Stimulated activated effector memory CD8-positive, alpha-beta T cell treated with anti-CD3 and anti-CD28 coated beads, Interleukin-12 subunit alpha, Interleukin-12 subunit beta, amount 100 ng/mL, for 72 hours (primary cell): ENCODE results near the gene CSH1.
A peak's percentile ranks its signal among the peaks of the same experiment; 100 is the strongest.
"Not testable (repeated sequence)": the region's sequence is repeated elsewhere in the genome, so short reads cannot be mapped to it uniquely, and the experiment has no call there.

Experiments
- ATAC-seq: fragments of 150-1000 bp; cut with Tn5 transposase; 2 replicates; pipeline ENCODE4 v1.10.0; 2021
- DNase-seq, 2 donors: peaks; one replicate each; pipeline ENCODE4 v3.0.0; 2021 to 2022; ENCODE audit warnings: low spot score in 2 of 2
- H3K27ac Mint-ChIP-seq: one replicate; pipeline ENCODE4 v1.8.0; 2022; ENCODE audit warnings: mild to moderate bottlenecking, mixed read lengths
- H3K36me3 Mint-ChIP-seq: one replicate; pipeline ENCODE4 v1.8.0; 2022; ENCODE audit warnings: mild to moderate bottlenecking, mixed read lengths
- H3K4me1 Mint-ChIP-seq: one replicate; pipeline ENCODE4 v1.8.0; 2022; ENCODE audit warnings: mixed read lengths
- H3K4me3 Mint-ChIP-seq: one replicate; pipeline ENCODE4 v1.8.0; 2022; ENCODE audit warnings: mild to moderate bottlenecking, mixed read lengths
- H3K9me3 Mint-ChIP-seq: one replicate; pipeline ENCODE4 v1.8.0; 2022; ENCODE audit warnings: mixed read lengths

The CSH1 gene

DNA sequence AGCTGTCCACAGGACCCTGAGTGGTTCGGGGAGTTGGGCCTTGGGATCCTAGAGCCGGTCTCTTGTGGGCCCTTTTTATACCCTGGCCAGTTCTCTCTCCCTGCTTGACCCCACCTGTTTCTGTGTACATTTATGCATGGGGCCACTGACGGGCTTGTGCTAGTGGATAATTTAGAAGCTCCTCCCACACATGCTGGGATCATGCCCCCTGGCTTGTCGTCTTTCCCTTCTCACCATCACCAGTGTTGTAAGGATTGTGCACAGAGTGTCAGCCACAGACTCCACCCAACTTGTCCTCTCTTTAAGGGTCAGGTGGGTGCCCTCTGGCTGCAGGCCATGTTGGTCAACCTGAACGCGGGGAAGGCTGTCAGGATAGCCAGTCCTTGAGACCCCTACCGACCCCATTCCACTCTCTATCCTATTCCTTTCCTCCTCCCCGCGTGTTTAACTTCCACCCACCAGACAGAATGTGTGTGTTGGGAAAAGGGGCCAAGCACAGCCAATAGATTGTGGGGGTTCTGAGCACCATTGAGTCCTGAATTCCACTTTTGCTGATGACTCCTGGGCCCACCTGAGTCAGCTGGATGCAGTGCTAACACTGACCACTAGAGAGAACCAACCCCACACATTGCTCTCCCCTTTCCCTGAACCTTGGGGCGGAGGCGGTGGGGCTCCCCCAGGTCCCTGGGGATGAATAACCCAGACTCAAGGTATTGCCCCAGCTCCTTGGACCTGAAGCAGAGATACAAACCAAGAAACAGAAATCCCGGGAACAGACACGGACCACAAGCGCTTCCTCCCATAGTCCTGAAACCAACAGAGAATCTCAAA lies at the start of gene CSH1:
TSS of gene CSH1 (minus strand) at position 51 of the 831 bp plus-strand sequence. CDS start 63 bp downstream, outside the sequence.
- H3K36me3 Mint-ChIP-seq, H3K4me3 Mint-ChIP-seq, DNase-seq, H3K27ac Mint-ChIP-seq, H3K9me3 Mint-ChIP-seq, ATAC-seq: not testable (repeated sequence)
- H3K4me1 Mint-ChIP-seq = peaks cover 16% of the 10 kb centered on the region

GRCh38 chr17:63945784-63946439 lies 49.5 kb upstream of the CSH1 start:
- peak; percentile 6 for ATAC-seq
- Mint-ChIP-seq H3K9me3 (no peaks in the 10 kb centered on the region), H3K27ac (peak overlapping the region; percentile 88), H3K4me1 (peaks cover 35% of the 10 kb centered on the region), H3K4me3 (peak overlapping the region; percentile 70), H3K36me3 (no peaks in the 10 kb centered on the region)
- peak in 1 of 2 donors; percentile 52 for DNase-seq

GRCh38 chr17:63944736-63945499 lies 48.5 kb upstream of the CSH1 start:
- no peaks in the 10 kb centered on the region for H3K9me3 Mint-ChIP-seq
- DNase-seq (no peak), ATAC-seq (no peak)
- H3K27ac Mint-ChIP-seq = peak overlapping the region; percentile 51
- no peaks in the 10 kb centered on the region for H3K36me3 Mint-ChIP-seq
- H3K4me3 Mint-ChIP-seq = peak overlapping the region; percentile 33
- peaks cover 35% of the 10 kb centered on the region for H3K4me1 Mint-ChIP-seq

GRCh38 chr17:63943745-63944144 lies 47.4 kb upstream of the CSH1 start:
- no peaks in the 10 kb centered on the region for H3K36me3 Mint-ChIP-seq
- H3K27ac Mint-ChIP-seq = no peak overlapping the region
- H3K4me3 Mint-ChIP-seq = no peak overlapping the region
- no peak for DNase-seq
- ATAC-seq = no peak
- no peaks in the 10 kb centered on the region for H3K9me3 Mint-ChIP-seq
- H3K4me1 Mint-ChIP-seq = peaks cover 45% of the 10 kb centered on the region

- no peak for ATAC-seq
Observed at GRCh38 chr17:63942309-63942985, 46.1 kb upstream of the CSH1 start.

GRCh38 chr17:63941751-63942150 lies 45.4 kb upstream of the CSH1 start:
- Mint-ChIP-seq H3K36me3 (no peaks in the 10 kb centered on the region), H3K4me3 (no peak overlapping the region), H3K9me3 (no peaks in the 10 kb centered on the region), H3K27ac (no peak overlapping the region), H3K4me1 (peaks cover 45% of the 10 kb centered on the region)
- ATAC-seq (no peak), DNase-seq (no peak)

More at GRCh38 chr17:63942309-63942985, 46.1 kb upstream of the CSH1 start:
- H3K4me1 Mint-ChIP-seq = peaks cover 48% of the 10 kb centered on the region
- no peaks in the 10 kb centered on the region for H3K36me3 Mint-ChIP-seq
- no peak overlapping the region for H3K4me3 Mint-ChIP-seq
- no peak for DNase-seq
- peak overlapping the region; percentile 73 for H3K27ac Mint-ChIP-seq
- H3K9me3 Mint-ChIP-seq = no peaks in the 10 kb centered on the region

DNA sequence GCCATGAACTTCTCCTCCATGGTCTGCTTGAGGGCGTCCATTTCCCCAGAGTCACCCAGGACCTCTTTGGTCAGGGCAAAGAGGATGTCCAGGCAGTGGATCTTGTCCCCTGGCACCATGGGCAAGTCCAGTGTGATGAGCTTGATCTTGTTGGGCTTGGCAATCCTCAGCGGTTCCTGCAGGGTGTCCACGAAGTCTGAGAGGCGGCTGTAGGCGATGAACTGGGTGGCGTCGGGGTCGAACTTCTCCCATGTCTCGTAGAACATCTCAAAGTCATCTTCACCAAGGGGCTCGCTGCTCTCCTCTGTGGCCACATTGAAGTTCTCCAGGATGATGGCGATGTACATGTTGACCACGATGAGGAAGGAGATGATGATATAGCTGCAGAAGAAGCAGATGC lies 44.8 kb upstream of the CSH1 start:
- ATAC-seq (no peak), DNase-seq (no peak)
- H3K4me3 Mint-ChIP-seq = no peak overlapping the region
- H3K9me3 Mint-ChIP-seq = no peaks in the 10 kb centered on the region
- H3K4me1 Mint-ChIP-seq = peaks cover 39% of the 10 kb centered on the region
- H3K27ac Mint-ChIP-seq = no peak overlapping the region
- H3K36me3 Mint-ChIP-seq = no peaks in the 10 kb centered on the region

DNA sequence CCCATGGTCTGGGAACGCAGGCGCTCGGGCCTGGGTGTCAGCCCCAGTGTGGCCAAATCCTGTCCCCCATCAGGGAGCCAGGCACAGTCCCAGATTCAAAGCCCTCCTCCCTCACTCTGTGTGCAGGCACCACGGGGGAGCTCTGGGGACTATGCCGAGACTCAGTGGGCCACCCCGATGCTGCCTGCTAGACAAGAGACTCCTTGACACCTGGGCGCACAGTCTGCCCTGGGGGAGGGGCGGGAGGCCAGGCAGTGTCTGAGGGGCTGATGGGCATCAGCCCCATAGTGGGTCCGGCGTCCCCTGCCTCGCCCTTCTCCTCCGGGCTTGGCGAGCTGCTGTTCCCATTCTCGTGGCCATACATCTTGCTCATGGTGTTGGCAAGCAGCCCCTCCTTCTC lies 44.2 kb upstream of the CSH1 start:
- ATAC-seq = no peak

DNA sequence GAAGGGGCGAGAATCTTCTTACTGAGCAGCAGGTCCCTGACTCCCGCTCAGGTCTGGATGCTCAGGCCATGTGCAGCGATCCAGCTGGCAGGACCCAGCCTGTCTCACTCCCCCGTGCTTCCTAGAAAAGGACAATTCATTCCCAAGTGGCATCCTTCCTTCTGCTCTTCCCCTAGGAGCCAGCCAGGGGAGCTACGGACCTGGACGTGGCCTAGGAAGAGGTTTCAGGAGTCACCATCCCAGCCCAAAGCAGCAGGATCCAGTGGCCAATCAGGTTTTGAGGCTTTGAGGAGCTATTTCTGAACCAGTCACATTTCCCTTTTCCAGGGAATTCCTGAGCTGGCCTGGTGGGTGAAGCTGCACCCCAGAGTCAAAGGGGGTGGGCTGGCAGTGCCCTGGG lies 43.5 kb upstream of the CSH1 start:
- ATAC-seq = no peak
- Mint-ChIP-seq H3K27ac (peak overlapping the region; percentile 77), H3K4me3 (no peak overlapping the region), H3K4me1 (peaks cover 27% of the 10 kb centered on the region), H3K9me3 (no peaks in the 10 kb centered on the region), H3K36me3 (no peaks in the 10 kb centered on the region)
- no peak for DNase-seq

More for the DNA sequence above, 44.2 kb upstream of the CSH1 start:
- no peaks in the 10 kb centered on the region for H3K9me3 Mint-ChIP-seq
- no peak overlapping the region for H3K27ac Mint-ChIP-seq
- DNase-seq = no peak
- no peaks in the 10 kb centered on the region for H3K36me3 Mint-ChIP-seq
- H3K4me1 Mint-ChIP-seq = peaks cover 34% of the 10 kb centered on the region
- H3K4me3 Mint-ChIP-seq = no peak overlapping the region

DNA sequence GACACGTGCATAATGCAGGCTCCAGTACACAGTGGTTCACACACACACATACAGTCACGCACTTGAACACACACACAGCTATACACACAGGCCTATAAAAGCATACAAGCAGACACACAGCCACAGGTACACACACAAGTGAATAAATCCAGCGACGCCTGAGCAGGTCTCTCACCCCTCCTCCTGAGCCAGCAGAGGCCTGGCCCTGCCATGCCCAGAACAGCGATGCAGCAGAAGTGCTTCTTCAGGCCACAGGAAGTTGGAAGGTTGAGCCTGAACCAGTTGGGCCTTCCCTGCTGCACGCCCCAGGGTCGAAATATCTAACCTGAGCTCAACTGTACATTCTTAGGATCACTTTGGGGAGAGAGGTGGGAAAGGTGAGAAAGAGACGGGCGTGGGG lies 43.0 kb upstream of the CSH1 start:
- Mint-ChIP-seq H3K4me3 (no peak overlapping the region), H3K36me3 (no peaks in the 10 kb centered on the region), H3K27ac (peak overlapping the region; percentile 77), H3K9me3 (no peaks in the 10 kb centered on the region), H3K4me1 (peaks cover 22% of the 10 kb centered on the region)
- DNase-seq (no peak), ATAC-seq (no peak)

GRCh38 chr17:63937920-63938319 lies 41.5 kb upstream of the CSH1 start:
- Mint-ChIP-seq H3K4me1 (peaks cover 24% of the 10 kb centered on the region), H3K36me3 (no peaks in the 10 kb centered on the region), H3K4me3 (no peak overlapping the region), H3K9me3 (no peaks in the 10 kb centered on the region), H3K27ac (peak overlapping the region; percentile 77)
- ATAC-seq (no peak), DNase-seq (no peak)

- peaks cover 24% of the 10 kb centered on the region for H3K4me1 Mint-ChIP-seq
- DNase-seq (no peak), ATAC-seq (no peak)
- H3K36me3 Mint-ChIP-seq = no peaks in the 10 kb centered on the region
- no peak overlapping the region for H3K27ac Mint-ChIP-seq
- H3K9me3 Mint-ChIP-seq = no peaks in the 10 kb centered on the region
- no peak overlapping the region for H3K4me3 Mint-ChIP-seq
Observed at GRCh38 chr17:63937319-63937718, 40.9 kb upstream of the CSH1 start.

GRCh38 chr17:63934183-63935112 lies 38.1 kb upstream of the CSH1 start:
- Mint-ChIP-seq H3K4me3 (no peak overlapping the region), H3K4me1 (peaks cover 39% of the 10 kb centered on the region)

DNA sequence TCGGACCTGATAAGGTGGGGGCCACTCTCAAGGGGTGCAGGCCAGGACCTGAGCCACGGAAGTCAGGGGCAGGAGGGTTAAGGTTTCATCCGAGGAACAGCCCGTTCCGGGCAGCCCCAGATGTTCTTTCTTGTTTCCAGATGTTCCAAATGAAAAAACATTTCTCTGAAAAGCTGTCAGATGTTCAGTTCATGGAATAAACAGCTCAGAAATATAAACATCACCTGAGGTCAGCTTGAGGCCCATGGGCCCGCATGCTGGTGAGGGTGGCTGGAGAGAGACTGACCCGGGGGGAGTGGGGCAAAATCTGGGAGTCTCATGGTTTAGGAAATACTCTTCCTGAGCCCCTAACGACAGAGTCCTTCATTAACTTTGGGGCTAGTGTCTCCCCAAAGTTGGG lies 37.2 kb upstream of the CSH1 start:
- H3K4me1 Mint-ChIP-seq = peaks cover 31% of the 10 kb centered on the region
- peak overlapping the region; percentile 83 for H3K4me3 Mint-ChIP-seq
- peak overlapping the region; percentile 92 for H3K27ac Mint-ChIP-seq
- H3K36me3 Mint-ChIP-seq = no peaks in the 10 kb centered on the region
- no peaks in the 10 kb centered on the region for H3K9me3 Mint-ChIP-seq
- no peak for DNase-seq
- ATAC-seq = no peak

More at GRCh38 chr17:63934183-63935112, 38.1 kb upstream of the CSH1 start:
- Mint-ChIP-seq H3K27ac (no peak overlapping the region), H3K36me3 (no peaks in the 10 kb centered on the region), H3K9me3 (no peaks in the 10 kb centered on the region)
- DNase-seq (no peak), ATAC-seq (no peak)
